CD14-positive monocyte (primary cell): ENCODE measurements around the gene HTD2. TPM values are rescaled to one million over a fixed set of nuclear protein-coding genes. Genes with fewer than 3 reads are reported as not detected.
"Not testable (repeated sequence)": the region's sequence is repeated elsewhere in the genome, so short reads cannot be mapped to it uniquely, and the experiment has no call there.

Source experiments
- DNase-seq, 3 donors: peaks; one replicate each; pipeline ENCODE4 v3.0.0-alpha.2; 2011 to 2022
- H2AFZ ChIP-seq: 2 replicates; pipeline ENCODE4 v1.6.0; 2012; ENCODE audit warnings: mild to moderate bottlenecking, low read depth, low read length, inconsistent platforms; ENCODE audit not compliant: insufficient read depth, poor library complexity, severe bottlenecking
- H3K27ac ChIP-seq, 2 donors: 1 replicate in 1 of 2; 2 replicates in 1 of 2; pipeline ENCODE4 v1.5.1; 2012 to 2013; ENCODE audit warnings: low read length in 2 of 2, control low read depth in 1 of 2, inconsistent platforms in 1 of 2, low read depth in 1 of 2, mild to moderate bottlenecking in 1 of 2
- H3K27me3 ChIP-seq, 2 donors: one replicate each; pipeline versions ENCODE4 v1.6.0 to v1.6.1; 2011 to 2013; ENCODE audit warnings: low read length in 2 of 2; ENCODE audit not compliant: control insufficient read depth in 2 of 2, insufficient read depth in 2 of 2
- H3K36me3 ChIP-seq, 2 donors: replicated peaks in 1 of 2; 1 replicate in 1 of 2; 2 replicates in 1 of 2; pipeline versions ENCODE4 v1.5.1 to v1.6.1; 2012 to 2013; ENCODE audit warnings: low read length in 2 of 2, control low read depth in 1 of 2, inconsistent platforms in 1 of 2, mild to moderate bottlenecking in 1 of 2; ENCODE audit not compliant: insufficient read depth in 2 of 2, control insufficient read depth in 1 of 2
- H3K4me1 ChIP-seq, 2 donors: 1 replicate in 1 of 2; 2 replicates in 1 of 2; pipeline versions ENCODE4 v1.5.1 to v1.6.1; 2012 to 2013; ENCODE audit warnings: low read length in 2 of 2, control low read depth in 1 of 2, inconsistent platforms in 1 of 2, mild to moderate bottlenecking in 1 of 2, moderate library complexity in 1 of 2; ENCODE audit not compliant: insufficient read depth in 2 of 2, control insufficient read depth in 1 of 2
- H3K4me2 ChIP-seq: replicated peaks from 2 replicates; pipeline ENCODE3; 2012; ENCODE audit warnings: low read length, moderate library complexity, mild to moderate bottlenecking; ENCODE audit not compliant: poor library complexity, severe bottlenecking; ENCODE audit errors: extremely low read depth
- H3K4me3 ChIP-seq, 3 experiments: fragments of 200-600 bp in 1 of 3; sonication (generic) in 1 of 3; replicated peaks in 1 of 3; 1 replicate in 2 of 3; 2 replicates in 1 of 3; pipeline ENCODE4 v1.5.1; 2011 to 2013; ENCODE audit warnings: low read length in 3 of 3, mild to moderate bottlenecking in 3 of 3, control low read depth in 2 of 3, low read depth in 2 of 3, inconsistent platforms in 1 of 3, moderate library complexity in 1 of 3
- H3K79me2 ChIP-seq: 2 replicates; pipeline ENCODE4 v1.6.0; 2012; ENCODE audit warnings: mild to moderate bottlenecking, control low read depth, inconsistent platforms, low read length, moderate library complexity; ENCODE audit not compliant: insufficient read depth
- H3K9ac ChIP-seq: 2 replicates; pipeline ENCODE4 v1.6.0; 2017; ENCODE audit warnings: low read length, mild to moderate bottlenecking; ENCODE audit not compliant: insufficient read depth, poor library complexity, severe bottlenecking
- H3K9me3 ChIP-seq, 2 donors: replicated peaks in 1 of 2; 1 replicate in 1 of 2; 2 replicates in 1 of 2; pipeline versions ENCODE4 v1.5.1 to v1.6.1; 2012 to 2013; ENCODE audit warnings: low read length in 2 of 2, control low read depth in 1 of 2; ENCODE audit not compliant: control insufficient read depth in 1 of 2, insufficient read depth in 1 of 2
- H4K20me1 ChIP-seq: 2 replicates; pipeline ENCODE4 v1.6.0; 2012; ENCODE audit warnings: mild to moderate bottlenecking, low read length, control low read depth, moderate library complexity; ENCODE audit not compliant: insufficient read depth
- H3K27ac Mint-ChIP-seq, 7 donors: one replicate each; pipeline ENCODE4 v1.8.0; 2020; ENCODE audit warnings: mild to moderate bottlenecking in 7 of 7, mixed read lengths in 7 of 7, moderate library complexity in 6 of 7, inconsistent platforms in 2 of 7
- H3K27me3 Mint-ChIP-seq, 3 donors: one replicate each; pipeline ENCODE4 v1.8.0; 2021 to 2022; ENCODE audit warnings: low read depth in 3 of 3, mild to moderate bottlenecking in 3 of 3, mixed read lengths in 3 of 3, moderate library complexity in 3 of 3, inconsistent platforms in 1 of 3
- H3K36me3 Mint-ChIP-seq, 2 donors: one replicate each; pipeline ENCODE4 v1.8.0; 2020; ENCODE audit warnings: mixed read lengths in 2 of 2, inconsistent platforms in 1 of 2, mild to moderate bottlenecking in 1 of 2
- H3K4me1 Mint-ChIP-seq: one replicate; pipeline ENCODE4 v1.8.0; 2020; ENCODE audit warnings: mild to moderate bottlenecking, mixed read lengths
- H3K4me3 Mint-ChIP-seq, 2 donors: one replicate each; pipeline ENCODE4 v1.8.0; 2020; ENCODE audit warnings: mild to moderate bottlenecking in 2 of 2, mixed read lengths in 2 of 2, moderate library complexity in 1 of 2
- H3K9me3 Mint-ChIP-seq, 7 donors: one replicate each; pipeline ENCODE4 v1.8.0; 2020 to 2022; ENCODE audit warnings: mixed read lengths in 7 of 7, mild to moderate bottlenecking in 6 of 7, moderate library complexity in 6 of 7, inconsistent platforms in 2 of 7
- CTCF ChIP-seq: fragments of 200-600 bp; IDR thresholded peaks from one replicate; pipeline ENCODE4 v1.8.0; 2022; ENCODE audit warnings: antibody characterized with exemption, mild to moderate bottlenecking
- WGBS: methylation state at CpG from one replicate; pipeline ENCODE4 v1.1.5; 2013; ENCODE audit warnings: missing lambda C conversion rate; ENCODE audit not compliant: insufficient coverage; 5-methylcytosine and 5-hydroxymethylcytosine counted together
- intact Hi-C, 2 donors: fragments of 100-400 bp; cut with micrococcal nuclease; formaldehyde crosslinking; loops; one replicate each; pipeline versions ENCODE4 v1.15.0 to v1.15.1; 2023
- polyA plus RNA-seq, 3 donors: library from polyadenylated mRNA; depleted of rRNA in 1 of 3; unstranded in 2 of 3; stranded (reverse) in 1 of 3; fragments of 300-500 nt in 2 of 3; fragments of >200 nt in 1 of 3; fragmentation: Illumina TruSeq in 2 of 3; gene quantifications; 1 replicate in 2 of 3; 2 replicates in 1 of 3; pipeline ENCODE4 v1.2.3, GENCODE V29; 2012 to 2021

The HTD2 gene
- polyA plus RNA-seq, 3 donors, result 4.5 to 17.3 (median 10.5) TPM

GRCh38 chr3:58337190-58337589, 30.9 kb downstream of the HTD2 start:
- Mint-ChIP-seq H3K4me3 (no peak overlapping the region), H3K36me3 (peaks cover 22 to 31% of the 10 kb centered on the region in 2 donors), H3K27ac (peak overlapping the region in 6 of 7 donors; percentile 65 to 100 (median 89)), H3K27me3 (peaks cover 0 to 3% (median 0%) of the 10 kb centered on the region in 3 donors), H3K9me3 (no peaks in the 10 kb centered on the region), H3K4me1 (peaks cover 50% of the 10 kb centered on the region)
- Histone ChIP-seq H3K4me1 (peaks cover 41 to 42% of the 10 kb centered on the region in 2 donors), H3K36me3 (peaks cover 8 to 22% of the 10 kb centered on the region in 2 donors), H3K9me3 (no peaks in the 10 kb centered on the region), H3K79me2 (peaks cover 89% of the 10 kb centered on the region), H2AFZ (no peak overlapping the region), H3K9ac (no peak overlapping the region), H3K27ac (peak overlapping the region in 1 of 2 donors; percentile 94), H4K20me1 (peaks cover 12% of the 10 kb centered on the region), H3K4me2 (no peak overlapping the region), H3K27me3 (no peaks in the 10 kb centered on the region), H3K4me3 (no peak overlapping the region)
- no peak for DNase-seq
- TF ChIP-seq CTCF, result no peak
- intact Hi-C loops, result loop anchor here (2.0 to 10.0 kb wide), 3 partner anchors 14 to 352 kb away; partner anchors contain the start of gene KCTD6 (in 1 of the 2)
- no CpG with 5 or more reads among the region's 1 CpG for WGBS

- not testable (repeated sequence) for H3K9me3 Mint-ChIP-seq, H3K27me3 Mint-ChIP-seq, H2AFZ ChIP-seq, H3K4me3 Mint-ChIP-seq, H3K4me2 ChIP-seq, H3K9ac ChIP-seq, H3K4me3 ChIP-seq, H3K9me3 ChIP-seq, H3K27me3 ChIP-seq, DNase-seq, H3K27ac ChIP-seq
- intact Hi-C loops, result loop anchor here (10.0 kb wide), 2 partner anchors 156 to 354 kb away; partner anchors contain the start of gene KCTD6 (in 1 of the 2)
- peaks cover 30% of the 10 kb centered on the region for H4K20me1 ChIP-seq
- H3K4me1 Mint-ChIP-seq, result peaks cover 41% of the 10 kb centered on the region
- WGBS, result 72% methylated on average over 2 of the region's 12 CpGs
- H3K36me3 Mint-ChIP-seq, result peaks cover 36 to 47% of the 10 kb centered on the region in 2 donors
- peaks cover 90% of the 10 kb centered on the region for H3K79me2 ChIP-seq
- peak overlapping the region in 4 of 7 donors; percentile 40 to 65 (median 42) for H3K27ac Mint-ChIP-seq
- H3K36me3 ChIP-seq, result peaks cover 16 to 40% of the 10 kb centered on the region in 2 donors
- H3K4me1 ChIP-seq, result peaks cover 29 to 34% of the 10 kb centered on the region in 2 donors
Measured at GRCh38 chr3:58339146-58339545, 32.8 kb downstream of the HTD2 start.
